ENCODE results near the gene NEIL3.

GRCh38 chr4:177282284-177282835 lies 27.3 kb upstream of the NEIL3 start:
- TF ChIP-seq, protein P1, sequence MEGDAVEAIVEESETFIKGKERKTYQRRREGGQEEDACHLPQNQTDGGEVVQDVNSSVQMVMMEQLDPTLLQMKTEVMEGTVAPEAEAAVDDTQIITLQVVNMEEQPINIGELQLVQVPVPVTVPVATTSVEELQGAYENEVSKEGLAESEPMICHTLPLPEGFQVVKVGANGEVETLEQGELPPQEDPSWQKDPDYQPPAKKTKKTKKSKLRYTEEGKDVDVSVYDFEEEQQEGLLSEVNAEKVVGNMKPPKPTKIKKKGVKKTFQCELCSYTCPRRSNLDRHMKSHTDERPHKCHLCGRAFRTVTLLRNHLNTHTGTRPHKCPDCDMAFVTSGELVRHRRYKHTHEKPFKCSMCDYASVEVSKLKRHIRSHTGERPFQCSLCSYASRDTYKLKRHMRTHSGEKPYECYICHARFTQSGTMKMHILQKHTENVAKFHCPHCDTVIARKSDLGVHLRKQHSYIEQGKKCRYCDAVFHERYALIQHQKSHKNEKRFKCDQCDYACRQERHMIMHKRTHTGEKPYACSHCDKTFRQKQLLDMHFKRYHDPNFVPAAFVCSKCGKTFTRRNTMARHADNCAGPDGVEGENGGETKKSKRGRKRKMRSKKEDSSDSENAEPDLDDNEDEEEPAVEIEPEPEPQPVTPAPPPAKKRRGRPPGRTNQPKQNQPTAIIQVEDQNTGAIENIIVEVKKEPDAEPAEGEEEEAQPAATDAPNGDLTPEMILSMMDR (optimal IDR thresholded peaks at IDR 0.05 in 1 of 3, IDR thresholded peaks at IDR 0.05 in 1 of 3, conservative IDR thresholded peaks at IDR 0.05 in 1 of 3; ENCODE audit: extremely low read depth in 1 of 3, insufficient read depth in 2 of 3, low read length in 3 of 3) = no peak
- TF ChIP-seq EZH2 (IDR thresholded peaks at IDR 0.05; ENCODE audit: low read length) = no peak

All from keratinocyte (primary cell).